ENCODE results near the gene KCNK1. TPM values are rescaled to one million over a fixed set of nuclear protein-coding genes. Genes with fewer than 3 reads are reported as not detected.

Gene KCNK1
- total RNA-seq, 1 donor from 2014 or later: not detected

- H3K4me1 Mint-ChIP-seq (ENCODE audit: unreplicated experiment): no peaks in the 10 kb centered on the region
- H3K9me3 Mint-ChIP-seq (ENCODE audit: unreplicated experiment): no peaks in the 10 kb centered on the region
- no peak for DNase-seq (ENCODE audit: extremely low spot score, unreplicated experiment)
- H3K4me3 Mint-ChIP-seq (ENCODE audit: unreplicated experiment): no peak overlapping the region
- H3K27me3 Mint-ChIP-seq (ENCODE audit: unreplicated experiment): no peaks in the 10 kb centered on the region
- TF ChIP-seq CTCF (IDR thresholded peaks at IDR 0.05): no peak
- no peaks in the 10 kb centered on the region for H3K36me3 Mint-ChIP-seq (ENCODE audit: unreplicated experiment)
- no peak overlapping the region for H3K27ac Mint-ChIP-seq (ENCODE audit: unreplicated experiment)
Measured at GRCh38 chr1:233652526-233652925, 38.6 kb downstream of the KCNK1 start.

- no peak for DNase-seq (ENCODE audit: extremely low spot score, unreplicated experiment)
Measured at GRCh38 chr1:233654658-233655280, 40.9 kb downstream of the KCNK1 start.

GRCh38 chr1:233655301-233655740 is 41.4 kb downstream of the KCNK1 start:
- Mint-ChIP-seq H3K9me3 (ENCODE audit: unreplicated experiment) (no peaks in the 10 kb centered on the region), H3K27me3 (ENCODE audit: unreplicated experiment) (no peaks in the 10 kb centered on the region), H3K4me3 (ENCODE audit: unreplicated experiment) (no peak overlapping the region), H3K36me3 (ENCODE audit: unreplicated experiment) (no peaks in the 10 kb centered on the region), H3K27ac (ENCODE audit: unreplicated experiment) (no peak overlapping the region), H3K4me1 (ENCODE audit: unreplicated experiment) (no peaks in the 10 kb centered on the region)
- no peak for DNase-seq (ENCODE audit: extremely low spot score, unreplicated experiment)
- no peak for TF ChIP-seq CTCF (IDR thresholded peaks at IDR 0.05)

More at GRCh38 chr1:233654658-233655280, 40.9 kb downstream of the KCNK1 start:
- Mint-ChIP-seq H3K4me1 (ENCODE audit: unreplicated experiment) (no peaks in the 10 kb centered on the region), H3K9me3 (ENCODE audit: unreplicated experiment) (no peaks in the 10 kb centered on the region), H3K4me3 (ENCODE audit: unreplicated experiment) (no peak overlapping the region), H3K27me3 (ENCODE audit: unreplicated experiment) (no peaks in the 10 kb centered on the region), H3K36me3 (ENCODE audit: unreplicated experiment) (no peaks in the 10 kb centered on the region), H3K27ac (ENCODE audit: unreplicated experiment) (no peak overlapping the region)
- no peak for TF ChIP-seq CTCF (IDR thresholded peaks at IDR 0.05)

- Mint-ChIP-seq H3K36me3 (ENCODE audit: unreplicated experiment) (no peaks in the 10 kb centered on the region), H3K9me3 (ENCODE audit: unreplicated experiment) (no peaks in the 10 kb centered on the region), H3K4me3 (ENCODE audit: unreplicated experiment) (no peak overlapping the region), H3K27ac (ENCODE audit: unreplicated experiment) (no peak overlapping the region), H3K4me1 (ENCODE audit: unreplicated experiment) (no peaks in the 10 kb centered on the region), H3K27me3 (ENCODE audit: unreplicated experiment) (no peaks in the 10 kb centered on the region)
- TF ChIP-seq CTCF (IDR thresholded peaks at IDR 0.05): no peak
- no peak for DNase-seq (ENCODE audit: extremely low spot score, unreplicated experiment)
Measured at GRCh38 chr1:233656032-233656635, 42.2 kb downstream of the KCNK1 start.

GRCh38 chr1:233656687-233657086 is 42.8 kb downstream of the KCNK1 start:
- no peak overlapping the region for H3K4me3 Mint-ChIP-seq (ENCODE audit: unreplicated experiment)
- H3K27me3 Mint-ChIP-seq (ENCODE audit: unreplicated experiment): no peaks in the 10 kb centered on the region
- no peak overlapping the region for H3K27ac Mint-ChIP-seq (ENCODE audit: unreplicated experiment)
- DNase-seq (ENCODE audit: extremely low spot score, unreplicated experiment): no peak
- no peaks in the 10 kb centered on the region for H3K36me3 Mint-ChIP-seq (ENCODE audit: unreplicated experiment)
- TF ChIP-seq CTCF (IDR thresholded peaks at IDR 0.05): no peak
- H3K9me3 Mint-ChIP-seq (ENCODE audit: unreplicated experiment): no peaks in the 10 kb centered on the region
- no peaks in the 10 kb centered on the region for H3K4me1 Mint-ChIP-seq (ENCODE audit: unreplicated experiment)
